Smooth muscle cell of bladder (primary cell): ENCODE results near the gene GNB4. TPM values are rescaled to one million over a fixed set of nuclear protein-coding genes. Genes with fewer than 3 reads are reported as not detected.

ENCODE experiments used
- total RNA-seq: library from RNA; depleted of rRNA; stranded (reverse); fragments of >200 nt; gene quantifications from 2 replicates; pipeline ENCODE4 v1.2.3, GENCODE V29; 2014

GNB4 gene
- 51.2 and 52.0 TPM in 2 replicates for total RNA-seq

GRCh38 chr3:179451265-179452175, at the start of gene GNB4:
TSS of gene GNB4 (minus strand) at chr3:179451470. CDS start at chr3:179426200, 25,270 bp downstream.

GRCh38 chr3:179347345-179348194, 103.7 kb downstream of the GNB4 start, which contains the start of gene MFN1:
TSS of gene MFN1 (plus strand) at chr3:179347709. CDS start at chr3:179348852, 1,143 bp downstream.

Other genes starting within 250 kb of the GNB4 start
- 0.71 and 1.1 TPM in 2 replicates for gene KCNMB3, start 200.4 kb downstream of the GNB4 start, total RNA-seq
- gene ZNF639, start 128.4 kb downstream of the GNB4 start, total RNA-seq: 35.4 and 37.0 TPM in 2 replicates
- gene MFN1, start 103.8 kb downstream of the GNB4 start, total RNA-seq: 41.1 and 48.9 TPM in 2 replicates
- gene ACTL6A, start 111.5 kb upstream of the GNB4 start, total RNA-seq: 36.7 and 40.4 TPM in 2 replicates
- 36.9 and 38.1 TPM in 2 replicates for gene MRPL47, start 153.2 kb upstream of the GNB4 start, total RNA-seq
- gene NDUFB5, start 153.3 kb upstream of the GNB4 start, total RNA-seq: 182 and 189 TPM in 2 replicates
- 4.1 and 7.9 TPM in 2 replicates for gene USP13, start 201.6 kb upstream of the GNB4 start, total RNA-seq